GF-D8 (cell line): ENCODE measurements around the gene RBM44.
"Not testable (repeated sequence)": the region's sequence is repeated elsewhere in the genome, so short reads cannot be mapped to it uniquely, and the experiment has no call there.

Source experiments
- DNase-seq: peaks from one replicate; lab custom pipeline; 2025; lab: John Stamatoyannopoulos, UW

RBM44 gene, protein sequence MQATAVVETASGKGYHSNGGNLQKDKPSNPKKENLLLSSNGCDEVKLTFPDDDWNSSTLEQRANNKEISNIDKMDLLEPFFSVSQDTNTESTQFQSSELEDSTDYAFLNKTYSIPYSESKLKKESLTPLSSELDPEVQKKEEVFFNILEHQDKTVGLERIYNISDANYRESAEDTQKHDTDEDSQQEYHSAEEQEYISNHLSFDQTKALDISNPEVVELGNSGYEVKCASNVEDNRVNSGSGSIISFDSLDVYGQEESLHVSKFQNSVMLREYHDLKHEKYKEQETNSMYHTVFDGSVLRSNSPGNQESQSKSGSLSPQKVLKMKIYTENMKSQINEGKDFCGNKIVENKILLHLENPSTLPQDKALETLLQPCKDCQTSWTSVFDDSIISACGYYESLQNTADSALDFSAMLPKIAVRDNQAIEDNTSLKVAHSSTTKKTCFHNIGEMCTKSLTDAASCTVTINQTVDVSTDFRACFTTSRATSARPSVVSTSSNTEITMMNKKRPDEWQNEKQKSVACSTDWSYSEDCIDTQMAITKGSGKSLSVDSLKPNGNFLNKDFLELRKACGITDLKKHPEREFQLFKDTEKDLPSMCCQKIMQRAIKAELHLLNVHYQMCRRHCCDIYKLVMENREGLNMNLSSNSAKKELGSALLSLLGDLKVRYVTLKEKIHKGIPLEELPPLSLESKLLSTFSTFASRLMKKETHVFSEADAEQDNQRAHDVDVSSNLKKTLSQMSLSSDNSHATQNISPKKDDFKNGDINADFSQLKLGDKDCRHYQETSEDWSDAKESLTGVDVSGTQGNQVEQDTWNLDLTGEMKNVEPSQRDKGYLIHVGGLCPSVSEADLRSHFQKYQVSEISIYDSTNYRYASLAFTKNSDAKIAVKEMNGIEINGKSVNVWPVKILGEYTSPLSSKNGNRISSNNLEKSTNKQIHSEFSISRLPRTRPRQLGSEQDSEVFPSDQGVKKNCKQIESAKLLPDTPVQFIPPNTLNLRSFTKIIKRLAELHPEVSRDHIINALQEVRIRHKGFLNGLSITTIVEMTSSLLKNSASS

GRCh38 chr2:237798236-237799059 is at the start of gene RBM44:
Gene RBM44, plus strand, starts transcription at chr2:237798779. Its CDS starts 14,831 bp downstream, at chr2:237813610.
- DNase-seq: no peak

GRCh38 chr2:237749002-237749401 is 49.6 kb upstream of the RBM44 start:
- no peak for DNase-seq

DNA sequence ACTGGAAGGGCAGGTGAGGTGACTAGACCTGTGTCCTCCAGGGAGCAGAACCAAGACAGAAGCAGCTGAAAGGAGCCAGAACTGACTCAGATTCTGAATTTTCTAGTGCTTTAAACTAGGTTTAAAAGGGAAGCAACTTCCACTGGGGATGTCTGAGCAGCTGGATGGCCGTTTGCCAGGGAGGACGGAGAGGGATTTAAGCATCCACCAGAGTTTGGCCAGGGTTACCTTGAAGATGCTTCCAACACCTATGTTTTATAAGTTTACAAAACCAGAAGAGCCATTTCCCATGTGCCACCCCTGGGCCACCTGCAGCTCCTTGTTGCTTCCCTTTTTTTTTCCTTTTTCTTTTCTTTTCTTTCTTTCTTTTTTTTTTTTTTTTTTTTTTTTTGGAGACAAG is 48.6 kb upstream of the RBM44 start:
- DNase-seq: no peak

DNA sequence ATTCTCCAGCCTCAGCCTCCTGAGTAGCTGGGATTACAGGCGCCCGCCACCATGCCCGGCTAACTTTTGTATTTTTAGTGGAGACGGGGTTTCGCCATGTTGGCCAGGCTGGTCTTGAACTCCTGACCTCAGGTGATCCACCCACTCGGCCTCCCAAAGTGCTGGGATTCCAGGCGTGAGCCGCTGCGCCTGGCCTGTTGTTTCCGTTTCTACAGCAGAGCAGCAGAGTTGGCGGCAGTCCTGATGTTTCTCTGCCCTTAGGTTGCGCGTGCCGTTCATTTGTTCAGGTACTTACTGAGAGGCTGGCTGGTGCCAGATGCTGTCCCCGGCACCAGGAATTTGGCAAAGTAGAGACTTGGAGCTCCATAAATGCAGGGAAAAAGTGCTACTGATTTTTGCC is 48.1 kb upstream of the RBM44 start:
- not testable (repeated sequence) for DNase-seq

DNA sequence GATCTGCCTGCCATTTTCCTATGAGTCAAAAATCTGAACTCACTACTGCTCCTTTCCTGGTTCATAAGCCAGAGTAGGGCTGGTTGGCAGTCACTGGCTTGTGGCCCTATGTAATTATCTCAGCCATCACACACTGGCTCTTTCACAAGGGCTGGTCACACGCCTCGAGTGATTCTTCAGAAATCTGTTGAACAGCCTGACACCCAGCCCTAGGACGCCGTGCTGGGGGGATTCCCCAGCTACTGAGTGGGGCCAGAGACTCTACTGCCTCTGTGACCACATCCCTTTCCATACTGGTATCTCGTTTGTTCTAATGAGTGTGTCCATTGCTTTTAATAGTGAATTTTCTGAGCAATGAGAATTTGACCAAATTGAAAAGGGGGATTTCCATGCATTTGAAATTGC is 45.8 kb upstream of the RBM44 start:
- no peak for DNase-seq

DNA sequence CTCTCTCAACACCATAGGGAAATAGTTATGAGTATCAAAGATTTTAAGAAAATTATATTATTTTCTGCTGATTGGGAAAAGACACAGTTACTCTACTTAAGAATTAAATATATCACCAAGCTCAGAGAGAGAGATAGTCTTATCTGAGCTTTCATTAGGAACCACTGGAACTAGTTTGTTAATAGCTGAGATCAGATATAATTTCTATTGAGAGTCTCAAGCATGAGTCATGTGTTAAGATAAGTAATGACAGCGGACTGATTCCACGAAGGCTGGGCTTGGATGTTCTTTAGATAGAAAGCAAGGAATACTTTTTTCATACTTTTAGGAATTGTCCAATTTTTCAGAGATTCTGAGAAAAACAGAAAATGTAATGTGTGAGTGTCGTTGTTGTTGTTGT is 44.4 kb upstream of the RBM44 start:
- DNase-seq: no peak

GRCh38 chr2:237754626-237755248 is 43.8 kb upstream of the RBM44 start:
- no peak for DNase-seq

- no peak for DNase-seq
These were observed 41.0 kb upstream of the RBM44 start for GRCh38 chr2:237757616-237758015.

- no peak for DNase-seq
These were observed 40.4 kb upstream of the RBM44 start for GRCh38 chr2:237758185-237758584.

DNA sequence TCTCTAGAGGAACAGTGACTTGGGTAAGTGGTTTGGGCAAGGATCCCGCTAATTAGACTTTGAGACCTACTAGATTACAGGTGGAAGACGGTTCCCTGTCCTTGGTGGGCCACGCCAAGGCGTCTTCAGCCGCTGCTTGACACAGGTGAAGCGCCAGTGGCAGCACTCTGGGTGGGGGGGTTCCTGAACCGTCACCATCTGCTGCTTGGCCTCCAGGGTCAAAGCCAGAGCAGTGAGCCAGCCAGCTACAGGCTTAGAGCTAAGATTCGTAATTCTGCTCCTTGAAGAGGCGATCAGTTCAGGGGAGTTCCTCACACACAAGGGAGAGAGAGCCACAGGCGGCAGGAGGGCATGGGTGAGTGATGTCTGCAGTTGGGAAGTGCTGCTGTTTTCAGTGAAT is 39.4 kb upstream of the RBM44 start:
- DNase-seq: no peak

GRCh38 chr2:237760506-237761502 is 37.8 kb upstream of the RBM44 start:
- no peak for DNase-seq

GRCh38 chr2:237762291-237763182 is 36.0 kb upstream of the RBM44 start:
- not testable (repeated sequence) for DNase-seq

DNA sequence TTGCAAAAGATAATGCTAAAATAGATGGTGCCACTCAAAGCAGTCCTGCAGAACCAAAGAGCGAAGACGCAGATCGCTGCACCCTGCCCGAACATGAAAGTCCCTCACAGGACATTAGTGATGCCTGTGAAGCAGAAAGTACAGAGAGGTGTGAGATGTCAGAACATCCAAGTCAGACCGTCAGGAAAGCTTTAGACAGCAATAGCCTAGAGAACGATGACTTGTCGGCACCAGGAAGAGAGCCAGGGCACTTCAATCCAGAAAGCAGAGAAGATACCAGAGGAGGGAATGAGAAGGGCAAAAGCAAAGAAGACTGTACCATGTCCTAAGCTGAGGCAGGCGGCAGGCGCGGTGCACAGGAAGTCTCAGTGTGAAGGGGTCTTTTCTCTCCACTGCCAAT is 34.8 kb upstream of the RBM44 start:
- DNase-seq: no peak

DNA sequence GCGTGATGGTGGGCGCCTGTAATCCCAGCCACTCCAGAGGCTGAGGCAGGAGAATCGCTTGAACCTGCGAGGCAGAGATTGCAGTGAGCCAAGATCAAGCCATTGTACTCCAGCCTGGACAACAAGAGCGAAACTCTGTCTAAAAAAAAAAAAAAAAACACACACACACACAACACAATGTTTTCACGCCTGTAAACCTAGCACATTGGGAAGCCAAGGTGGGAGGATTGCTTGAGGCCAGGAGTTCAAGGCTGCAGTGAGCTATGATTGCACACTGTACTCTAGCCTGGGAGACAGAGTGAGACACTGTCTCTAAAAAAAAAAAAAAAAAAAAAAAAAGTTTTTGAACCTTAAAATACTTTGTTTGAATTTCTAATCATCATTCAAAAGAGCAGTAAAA is 33.5 kb upstream of the RBM44 start:
- not testable (repeated sequence) for DNase-seq

- DNase-seq: no peak
These were observed 32.7 kb upstream of the RBM44 start for GRCh38 chr2:237765875-237766274.

- DNase-seq: no peak
These were observed 32.2 kb upstream of the RBM44 start for GRCh38 chr2:237766340-237766739.

GRCh38 chr2:237772513-237772912 is 26.1 kb upstream of the RBM44 start:
- no peak for DNase-seq

DNA sequence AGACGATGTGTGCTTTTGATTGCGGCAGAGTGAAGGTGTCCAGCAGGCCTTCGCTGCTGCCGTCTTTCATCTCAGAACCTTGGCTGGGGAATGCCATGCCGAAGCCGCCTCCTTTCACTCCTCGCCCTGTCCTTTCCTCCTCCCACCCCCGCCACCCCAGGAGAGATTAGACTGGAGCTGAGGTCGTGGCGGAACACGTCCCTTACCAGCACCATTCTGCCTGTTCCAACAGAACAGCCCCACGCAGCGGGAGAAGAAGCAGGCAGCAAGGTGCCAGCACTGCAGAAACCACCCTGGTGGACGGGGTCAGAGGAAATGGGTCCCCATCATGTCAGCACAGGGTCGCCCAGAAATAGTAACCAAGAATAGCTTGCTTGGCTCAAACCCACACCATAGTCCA is 24.8 kb upstream of the RBM44 start:
- no peak for DNase-seq
